ENCODE measurements around the gene NACA2. TPM values are rescaled to one million over a fixed set of nuclear protein-coding genes. Genes with fewer than 3 reads are reported as not detected.

The NACA2 gene
- total and polyA plus RNA-seq, 2 of the 8 experiments (the other 6 are each of a cell fraction or from before 2014, with no cell fraction given): not detected

GRCh38 chr17:61587807-61588660 is 3.0 kb downstream of the NACA2 start:
- no peak for FAIRE-seq
- POLR2A ChIA-PET (ENCODE audit: partially characterized antibody): no interaction called here
- WGBS, 2 experiments (ENCODE audit: extremely low coverage in 1 of 2, insufficient coverage in 1 of 2, insufficient read length in 1 of 2, insufficient replicate concordance in 2 of 2, low coverage in 1 of 2, low lambda C conversion rate in 2 of 2, missing lambda C conversion rate in 1 of 2): 93% methylated on average over 4 of the region's 4 CpGs; no CpG with 5 or more reads in 1 of the 2 experiments
- no peak for TF ChIP-seq POLR2AphosphoS5 (IDR thresholded peaks at IDR 0.05; ENCODE audit: low read depth, low read length)
- no peak for TF ChIP-seq SAP30 (IDR thresholded peaks at IDR 0.05; ENCODE audit: insufficient read depth, insufficient replicate concordance, low read length)
- no peak for TF ChIP-seq ATF3 (IDR thresholded peaks at IDR 0.05; ENCODE audit: insufficient read depth, low read depth, low read length)
- TF ChIP-seq BCL11A (IDR thresholded peaks at IDR 0.05; ENCODE audit: low read depth in 2 of 2, low read length in 2 of 2): no peak
- no peak for TF ChIP-seq TAF1 (IDR thresholded peaks at IDR 0.05; ENCODE audit: low read depth, low read length)
- TF ChIP-seq MAX (IDR thresholded peaks at IDR 0.05): no peak
- TF ChIP-seq RFX5 (IDR thresholded peaks at IDR 0.05; ENCODE audit: borderline replicate concordance, low read depth, low read length): no peak
- TF ChIP-seq E2F6 (IDR thresholded peaks at IDR 0.05): no peak
- TF ChIP-seq BRCA1 (IDR thresholded peaks at IDR 0.05; ENCODE audit: low read depth, low read length): no peak
- TF ChIP-seq SP2 (IDR thresholded peaks at IDR 0.05; ENCODE audit: low read length): no peak
- no peak for TF ChIP-seq CTBP2 (IDR thresholded peaks at IDR 0.05; ENCODE audit: borderline replicate concordance, insufficient read depth, insufficient read length, low read length)

More at GRCh38 chr17:61587807-61588660, 3.0 kb downstream of the NACA2 start:
- no peak overlapping the region for H2BK5ac ChIP-seq (ENCODE audit: low read depth, low read length)
- H2BK15ac ChIP-seq (ENCODE audit: low read length): no peak overlapping the region
- H3K27me3 ChIP-seq (replicated peaks in 1 of 4; ENCODE audit: control insufficient read depth in 3 of 4, extremely low read depth in 1 of 4, insufficient read depth in 3 of 4, low read length in 3 of 4): no peaks in the 10 kb centered on the region
- H2BK120ac ChIP-seq (replicated peaks; ENCODE audit: low read depth, low read length): no peak overlapping the region
- no peaks in the 10 kb centered on the region for H4K20me1 ChIP-seq (replicated peaks in 1 of 2; ENCODE audit: control insufficient read depth in 1 of 2, insufficient read depth in 2 of 2, low read length in 2 of 2)
- no peak overlapping the region for H2AK5ac ChIP-seq (ENCODE audit: low read depth, low read length)
- H3K9me3 ChIP-seq (ENCODE audit: insufficient read depth in 2 of 2, low read depth in 1 of 2, low read length in 1 of 2): no peaks in the 10 kb centered on the region
- no peak overlapping the region for H3K14ac ChIP-seq (ENCODE audit: insufficient read length)
- H4K5ac ChIP-seq (ENCODE audit: insufficient read length, low read depth, low read length): no peak overlapping the region
- no peak overlapping the region for H4K91ac ChIP-seq (replicated peaks; ENCODE audit: insufficient read length, low read length)
- no peak overlapping the region for H3K23ac ChIP-seq (ENCODE audit: insufficient read length)
- no peak overlapping the region for H3K18ac ChIP-seq (ENCODE audit: extremely low read depth, low read length)
- CTCF ChIA-PET (ENCODE audit: partially characterized antibody): interaction anchor here (1.8 to 2.2 kb wide), 2 partner anchors 13 to 47 kb away, joined by 5 to 7 read pairs; no protein-coding TSS in a partner anchor
- H3K56ac ChIP-seq (replicated peaks; ENCODE audit: insufficient read length, low read depth, low read length): no peak overlapping the region
- H3K4me1 ChIP-seq (replicated peaks in 1 of 4; ENCODE audit: control insufficient read depth in 3 of 4, insufficient read depth in 4 of 4, low read length in 3 of 4): no peaks in the 10 kb centered on the region
- no peak overlapping the region for H2BK12ac ChIP-seq (ENCODE audit: low read depth, low read length)
- no peak for DNase-seq (ENCODE audit: low read depth in 1 of 2, low spot score in 2 of 2)
- H3K4me3 ChIP-seq (ENCODE audit: extremely low read depth in 1 of 4, insufficient read depth in 2 of 4, low read depth in 3 of 4, low read length in 4 of 4): no peak overlapping the region
- H2AFZ ChIP-seq (ENCODE audit: low read length): no peak overlapping the region
- H3K23me2 ChIP-seq (ENCODE audit: low read depth, low read length): no peaks in the 10 kb centered on the region
- no peak overlapping the region for H3K4me2 ChIP-seq (ENCODE audit: insufficient read depth in 1 of 2, low read depth in 2 of 2, low read length in 2 of 2)
- no peak overlapping the region for H2BK20ac ChIP-seq (ENCODE audit: low read length)
- no peak overlapping the region for H3K9ac ChIP-seq (replicated peaks in 1 of 4; ENCODE audit: extremely low read depth in 1 of 4, low read depth in 3 of 4, low read length in 3 of 4)
- H3K4ac ChIP-seq (replicated peaks; ENCODE audit: insufficient read length, low read depth, low read length): no peak overlapping the region
- no peak overlapping the region for H4K8ac ChIP-seq (ENCODE audit: extremely low read depth, insufficient read depth, low read length)
- no peaks in the 10 kb centered on the region for H3K79me2 ChIP-seq (ENCODE audit: control insufficient read depth in 1 of 2, insufficient read depth in 2 of 2, low read length in 2 of 2)
- H3K27ac ChIP-seq (ENCODE audit: low read depth, low read length): no peak overlapping the region
- H3K79me1 ChIP-seq (ENCODE audit: low read depth, low read length): no peaks in the 10 kb centered on the region
- no peaks in the 10 kb centered on the region for H3K36me3 ChIP-seq (ENCODE audit: control insufficient read depth in 2 of 4, insufficient read depth in 4 of 4, low read length in 3 of 4)
